KOPT-K1 (cell line): ENCODE data around the gene FEN1.
A peak's percentile ranks its signal among the peaks of the same experiment; 100 is the strongest.

Experiments
- H3K27ac ChIP-seq: fragments of 200-600 bp; sonication (generic); 2 replicates; pipeline ENCODE4 v1.5.1; 2016; ENCODE audit warnings: antibody characterized with exemption, mild to moderate bottlenecking, low read depth, low read length; ENCODE audit not compliant: poor library complexity, severe bottlenecking
- H3K36me3 ChIP-seq: fragments of 200-600 bp; sonication (generic); 2 replicates; pipeline ENCODE4 v1.5.1; 2017; ENCODE audit warnings: antibody characterized with exemption, mild to moderate bottlenecking, low read length, moderate library complexity; ENCODE audit not compliant: insufficient read depth
- H3K9me3 ChIP-seq: fragments of 200-600 bp; sonication (generic); 2 replicates; pipeline ENCODE4 v1.5.1; 2017; ENCODE audit warnings: antibody characterized with exemption, low read length, mild to moderate bottlenecking; ENCODE audit not compliant: insufficient read depth, poor library complexity, severe bottlenecking

FEN1 gene

GRCh38 chr11:61792310-61793082 is at the start of gene FEN1, which contains the start of gene TMEM258:
Gene FEN1 (plus strand): TSS chr11:61792911. CDS start chr11:61795362, 2,451 bp downstream.
Gene TMEM258 (minus strand): TSS chr11:61792599. CDS start chr11:61792558, 41 bp downstream.
- peak within 1 kb of the TSS; percentile 98 for H3K27ac ChIP-seq
- peaks cover 63% of the 10 kb centered on the region for H3K36me3 ChIP-seq
- no peaks in the 10 kb centered on the region for H3K9me3 ChIP-seq

GRCh38 chr11:61743486-61744095 is 49.1 kb upstream of the FEN1 start:
- H3K27ac ChIP-seq, result no peak overlapping the region
- no peaks in the 10 kb centered on the region for H3K9me3 ChIP-seq
- no peaks in the 10 kb centered on the region for H3K36me3 ChIP-seq

DNA sequence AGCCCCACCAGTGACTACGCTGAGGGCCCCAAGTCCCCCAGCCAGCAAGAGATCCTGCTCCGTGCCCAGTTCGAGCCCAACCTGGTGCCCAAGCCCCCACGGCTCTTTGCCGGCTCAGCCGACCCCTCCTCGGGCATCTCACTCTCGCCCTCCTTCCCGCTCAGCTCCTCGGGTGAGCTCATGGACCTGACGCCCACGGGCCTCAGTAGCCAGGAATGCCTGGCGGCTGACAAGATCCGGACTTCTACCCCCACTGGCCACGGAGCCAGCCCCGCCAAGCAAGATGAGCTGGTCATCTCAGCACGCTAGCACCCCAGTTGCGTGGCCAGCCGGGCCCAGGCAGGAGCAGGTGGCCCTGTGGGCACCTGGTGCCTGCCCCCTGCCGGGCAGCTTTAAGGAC is 48.5 kb upstream of the FEN1 start:
- no peaks in the 10 kb centered on the region for H3K36me3 ChIP-seq
- no peak overlapping the region for H3K27ac ChIP-seq
- H3K9me3 ChIP-seq, result no peaks in the 10 kb centered on the region

DNA sequence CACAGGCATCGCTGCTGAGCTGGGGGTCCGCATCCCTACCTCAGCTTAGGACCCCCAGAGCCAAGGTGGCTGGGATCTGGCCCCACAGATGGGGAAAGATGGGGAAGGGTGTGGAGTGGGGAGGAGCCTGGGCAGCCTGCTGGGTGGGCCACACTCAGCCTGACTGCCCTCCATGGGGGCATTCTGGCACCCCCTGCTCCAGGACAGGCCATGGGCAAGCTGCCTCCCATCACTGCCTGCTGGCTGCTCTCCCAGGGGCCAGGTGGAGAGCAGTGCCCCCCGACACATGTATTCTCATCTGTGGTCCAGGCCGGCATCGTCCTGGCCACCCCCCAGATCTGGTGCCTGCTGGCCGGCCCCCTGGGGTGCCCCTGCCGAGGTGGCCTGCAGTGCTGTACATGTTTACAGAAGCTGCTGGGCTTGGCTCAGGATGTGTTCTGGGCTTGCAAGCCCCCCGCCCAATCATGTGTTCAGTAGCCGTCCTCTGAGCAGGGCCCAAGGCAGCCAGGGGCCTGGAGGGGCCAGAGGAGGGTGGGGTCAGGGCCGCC is 48.0 kb upstream of the FEN1 start:
- no peaks in the 10 kb centered on the region for H3K36me3 ChIP-seq
- no peak overlapping the region for H3K27ac ChIP-seq
- H3K9me3 ChIP-seq, result no peaks in the 10 kb centered on the region

GRCh38 chr11:61745781-61746441 is 46.8 kb upstream of the FEN1 start:
- H3K36me3 ChIP-seq, result no peaks in the 10 kb centered on the region
- H3K9me3 ChIP-seq, result no peaks in the 10 kb centered on the region
- H3K27ac ChIP-seq, result no peak overlapping the region

GRCh38 chr11:61746442-61747191 is 46.1 kb upstream of the FEN1 start:
- Histone ChIP-seq H3K9me3 (no peaks in the 10 kb centered on the region), H3K36me3 (no peaks in the 10 kb centered on the region), H3K27ac (no peak overlapping the region)

GRCh38 chr11:61747192-61747966 is 45.3 kb upstream of the FEN1 start:
- no peaks in the 10 kb centered on the region for H3K36me3 ChIP-seq
- no peak overlapping the region for H3K27ac ChIP-seq
- no peaks in the 10 kb centered on the region for H3K9me3 ChIP-seq

DNA sequence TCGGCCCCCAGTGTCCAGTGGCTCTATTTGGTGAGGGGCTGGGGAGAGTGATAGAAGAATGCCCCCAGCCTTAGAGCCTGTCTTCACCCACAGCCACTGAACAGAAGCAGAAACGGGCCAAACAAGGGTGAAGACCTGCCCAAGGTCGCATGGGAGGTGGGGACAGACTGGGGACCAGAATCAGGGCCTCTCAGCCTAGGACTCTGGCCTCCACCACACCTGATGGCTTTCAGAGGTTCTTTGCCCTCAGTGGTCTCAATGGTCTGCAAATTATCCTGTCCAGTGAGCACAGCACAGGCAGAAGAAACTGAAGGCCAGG is 44.8 kb upstream of the FEN1 start:
- Histone ChIP-seq H3K36me3 (no peaks in the 10 kb centered on the region), H3K27ac (no peak overlapping the region), H3K9me3 (no peaks in the 10 kb centered on the region)

GRCh38 chr11:61749591-61750217 is 43.0 kb upstream of the FEN1 start:
- H3K27ac ChIP-seq, result no peak overlapping the region

GRCh38 chr11:61750631-61751273 is 42.0 kb upstream of the FEN1 start:
- Histone ChIP-seq H3K9me3 (no peaks in the 10 kb centered on the region), H3K27ac (no peak overlapping the region), H3K36me3 (no peaks in the 10 kb centered on the region)

More at GRCh38 chr11:61749591-61750217, 43.0 kb upstream of the FEN1 start:
- H3K9me3 ChIP-seq, result no peaks in the 10 kb centered on the region
- H3K36me3 ChIP-seq, result no peaks in the 10 kb centered on the region

DNA sequence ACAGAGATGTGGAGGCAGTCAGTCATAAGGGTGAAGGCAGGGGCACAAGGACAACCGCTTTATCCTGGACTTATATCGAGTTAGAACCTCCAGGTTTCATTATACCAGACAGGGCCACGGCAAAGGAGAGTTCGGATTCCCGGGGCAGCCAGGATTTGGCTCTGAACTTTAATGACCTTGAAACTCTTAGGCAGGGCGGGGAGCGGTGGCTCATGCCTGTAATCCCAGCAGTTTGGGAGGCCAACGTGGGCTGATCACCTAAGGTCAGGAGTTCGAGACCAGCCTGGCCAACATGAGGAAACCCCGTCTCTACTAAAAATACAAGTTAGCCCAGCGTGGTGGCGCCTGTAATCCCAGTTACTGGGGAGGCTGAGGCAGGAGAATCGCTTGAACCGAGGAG is 41.3 kb upstream of the FEN1 start:
- Histone ChIP-seq H3K9me3 (no peaks in the 10 kb centered on the region), H3K27ac (no peak overlapping the region), H3K36me3 (no peaks in the 10 kb centered on the region)

DNA sequence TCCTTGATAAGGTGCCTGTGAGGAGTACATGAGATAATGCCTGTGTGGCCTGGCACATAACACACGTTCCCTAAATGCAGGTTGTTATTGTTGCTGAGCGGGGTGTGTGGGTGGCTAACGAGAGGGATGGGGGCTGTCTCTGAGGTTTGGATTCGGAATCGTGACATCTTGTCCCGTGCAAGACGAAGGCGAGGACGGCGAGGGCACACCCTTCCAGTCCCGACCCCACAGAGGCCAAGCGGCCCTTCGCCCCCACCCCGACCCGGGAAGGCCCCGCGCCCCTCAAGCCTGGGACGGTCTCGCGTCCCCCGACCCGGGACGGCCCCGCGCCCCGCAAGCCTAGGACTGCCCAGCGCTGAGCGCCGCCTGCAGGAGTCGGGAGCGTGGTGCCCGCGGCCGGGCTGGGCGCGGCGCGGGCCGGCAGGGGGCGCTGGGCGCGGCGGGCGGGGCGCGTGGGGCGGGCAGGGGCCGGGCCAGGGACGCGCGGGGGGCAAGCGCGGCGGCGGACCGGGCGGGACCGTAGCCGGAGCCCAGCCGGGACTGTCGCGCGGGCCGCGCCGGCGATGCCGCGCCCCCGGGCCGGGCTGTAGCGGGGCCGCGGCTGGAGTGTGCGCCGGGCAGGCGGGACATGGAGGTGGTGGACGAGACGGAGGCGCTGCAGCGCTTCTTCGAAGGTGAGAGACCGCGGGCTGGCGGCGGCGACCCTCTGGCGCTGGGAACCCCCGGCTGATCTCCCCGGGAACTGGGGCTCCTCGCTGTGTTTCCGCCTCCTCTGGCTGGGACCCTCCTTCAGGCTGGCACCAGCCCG is 40.4 kb upstream of the FEN1 start, which contains the start of gene MYRF:
MYRF (plus strand) TSS at position 520 of the 808 bp plus-strand sequence; CDS start at position 629, 109 bp downstream.
- H3K27ac ChIP-seq, result no peak within 1 kb of the TSS
- no peaks in the 10 kb centered on the region for H3K36me3 ChIP-seq
- no peaks in the 10 kb centered on the region for H3K9me3 ChIP-seq
